HepG2 (cell line): ENCODE results near the gene USP17L22.
"Not testable (repeated sequence)": the region's sequence is repeated elsewhere in the genome, so short reads cannot be mapped to it uniquely, and the experiment has no call there.

Source experiments
- BCL3 ChIP-seq: sonication (generic); formaldehyde crosslinking; IDR thresholded peaks from 2 replicates; pipeline ENCODE4 v1.5.1; 2020; ENCODE audit warnings: mild to moderate bottlenecking, missing genetic modification reagents, moderate library complexity
- CEBPZ ChIP-seq: IDR thresholded peaks from 2 replicates; pipeline ENCODE4 v1.6.1; 2012; ENCODE audit warnings: low read length, improper control_type of control experiment
- ELF4 ChIP-seq: sonication (generic); formaldehyde crosslinking; IDR thresholded peaks from 2 replicates; pipeline ENCODE4 v1.5.0; 2020; ENCODE audit warnings: missing genetic modification reagents, mild to moderate bottlenecking, moderate library complexity, borderline replicate concordance
- EP300 ChIP-seq, 3 experiments: sonication (generic) in 1 of 3; formaldehyde crosslinking in 1 of 3; IDR thresholded peaks; 2 replicates each; pipeline versions ENCODE4 v1.5.1 to v1.6.1; 2011 to 2020; ENCODE audit warnings: low read depth in 2 of 3, low read length in 2 of 3, borderline replicate concordance in 1 of 3, improper control_type of control experiment in 1 of 3, mild to moderate bottlenecking in 1 of 3, missing genetic modification reagents in 1 of 3, moderate library complexity in 1 of 3
- PCBP2 ChIP-seq: fragments of 200-400 bp; formaldehyde crosslinking; optimal IDR thresholded peaks from 2 replicates; pipeline ENCODE3; 2018; ENCODE audit warnings: low read length, low read depth; ENCODE audit not compliant: poor library complexity, severe bottlenecking
- SCMH1 ChIP-seq: sonication (generic); formaldehyde crosslinking; IDR thresholded peaks from 2 replicates; pipeline ENCODE4 v1.9.0; 2021; ENCODE audit warnings: missing genetic modification reagents, mild to moderate bottlenecking, borderline replicate concordance
- SOX6 ChIP-seq, 2 experiments: fragments of 450-650 bp in 1 of 2; sonication (generic) in 1 of 2; formaldehyde crosslinking in 1 of 2; IDR thresholded peaks; 2 replicates each; pipeline versions ENCODE4 v1.4.0 to v1.6.1; 2017 to 2020; ENCODE audit warnings: antibody characterized with exemption in 1 of 2, mild to moderate bottlenecking in 1 of 2, missing genetic modification reagents in 1 of 2
- YY1 ChIP-seq: IDR thresholded peaks from 2 replicates; pipeline ENCODE4 v1.6.1; 2011; ENCODE audit warnings: low read length, low read depth, moderate library complexity, mild to moderate bottlenecking; ENCODE audit not compliant: insufficient read depth, insufficient replicate concordance
- ZBTB26 ChIP-seq: IDR thresholded peaks from 2 replicates; pipeline ENCODE4 v1.6.1; 2016; ENCODE audit warnings: missing compliant biosample characterization, missing genetic modification reagents, borderline replicate concordance
- TF ChIP-seq, protein P1 (sequence below): IDR thresholded peaks from 2 replicates; pipeline ENCODE4 v1.6.1; 2012; ENCODE audit warnings: inconsistent platforms

DNA sequence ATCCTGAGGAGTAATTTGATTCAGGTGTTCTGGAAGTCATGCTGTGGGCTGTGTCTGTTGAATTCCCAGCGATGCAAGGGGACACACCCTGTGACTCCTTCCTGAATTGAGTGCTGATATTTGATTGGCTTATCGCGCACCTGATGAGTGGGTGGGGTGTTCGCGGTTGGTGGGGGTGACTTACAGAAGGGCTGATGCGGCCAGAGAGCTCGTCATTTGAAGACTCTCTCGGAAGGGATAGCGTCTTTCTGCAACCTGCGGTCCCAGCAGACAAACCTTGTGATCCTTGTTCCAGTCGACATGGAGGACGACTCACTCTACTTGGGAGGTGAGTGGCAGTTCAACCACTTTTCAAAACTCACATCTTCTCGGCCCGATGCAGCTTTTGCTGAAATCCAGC is 23.8 kb upstream of the USP17L22 start, which contains the start of gene USP17L17:
- not testable (repeated sequence) for TF ChIP-seq PCBP2; ELF4 (CRISPR knock-in tag); EP300 (IDR thresholded peaks at IDR 0.05; ENCODE audit: low read depth in 2 of 2, low read length in 2 of 2); EP300 (CRISPR knock-in tag; IDR thresholded peaks at IDR 0.05; ENCODE audit: borderline replicate concordance); YY1; ZBTB26 (CRISPR knock-in tag); CEBPZ; BCL3; SOX6 (IDR thresholded peaks at IDR 0.05); SOX6 (CRISPR knock-in tag; IDR thresholded peaks at IDR 0.05); SCMH1
- TF ChIP-seq, protein P1, sequence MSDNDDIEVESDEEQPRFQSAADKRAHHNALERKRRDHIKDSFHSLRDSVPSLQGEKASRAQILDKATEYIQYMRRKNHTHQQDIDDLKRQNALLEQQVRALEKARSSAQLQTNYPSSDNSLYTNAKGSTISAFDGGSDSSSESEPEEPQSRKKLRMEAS = not testable (repeated sequence)
